Middle frontal gyrus (tissue), 1 donor: Measurements from ENCODE around the gene UNKL.

ENCODE experiments used
- DNase-seq: peaks from one replicate; pipeline ENCODE4 v3.0.0-alpha.2; 2015; ENCODE audit warnings: low spot score; ENCODE audit errors: extremely low spot score

The UNKL gene

GRCh38 chr16:1355591-1355990, 58.9 kb downstream of the UNKL start:
- no peak for DNase-seq

GRCh38 chr16:1354815-1355540, 59.5 kb downstream of the UNKL start:
- no peak for DNase-seq

GRCh38 chr16:1351582-1352362, 62.7 kb downstream of the UNKL start, which contains the start of the genes GNPTG and TSR3:
Gene GNPTG (plus strand): TSS chr16:1351931. CDS start chr16:1351966, 35 bp downstream.
Gene TSR3 (minus strand): TSS chr16:1351878. CDS start chr16:1351804, 74 bp downstream.
- DNase-seq: peak; percentile 73

GRCh38 chr16:1351215-1351581, 63.3 kb downstream of the UNKL start:
- no peak for DNase-seq

- DNase-seq: no peak
Observed at GRCh38 chr16:1350691-1351090, 63.8 kb downstream of the UNKL start.

- DNase-seq: no peak
Observed at GRCh38 chr16:1349951-1350350, 64.6 kb downstream of the UNKL start.

- no peak for DNase-seq
Observed at GRCh38 chr16:1349351-1349750, 65.2 kb downstream of the UNKL start.

- no peak for DNase-seq
Observed at GRCh38 chr16:1348926-1349325, 65.6 kb downstream of the UNKL start.

GRCh38 chr16:1348441-1348840, 66.1 kb downstream of the UNKL start:
- DNase-seq: no peak

- no peak for DNase-seq
Observed at GRCh38 chr16:1347962-1348361, 66.5 kb downstream of the UNKL start.

GRCh38 chr16:1347286-1347855, 67.1 kb downstream of the UNKL start:
- no peak for DNase-seq

- no peak for DNase-seq
Observed at GRCh38 chr16:1346422-1347285, 67.8 kb downstream of the UNKL start.

- DNase-seq: no peak
Observed at GRCh38 chr16:1345651-1346421, 68.7 kb downstream of the UNKL start.

GRCh38 chr16:1345087-1345486, 69.4 kb downstream of the UNKL start:
- DNase-seq: no peak

- no peak for DNase-seq
Observed at GRCh38 chr16:1344499-1344898, 70.0 kb downstream of the UNKL start.

GRCh38 chr16:1343428-1344242, 70.9 kb downstream of the UNKL start:
- no peak for DNase-seq

- peak; percentile 41 for DNase-seq
Observed at GRCh38 chr16:1342526-1343427, 71.7 kb downstream of the UNKL start.

GRCh38 chr16:1341495-1342420, 72.7 kb downstream of the UNKL start:
- no peak for DNase-seq
